Effector memory CD8-positive, alpha-beta T cell (primary cell): ENCODE measurements around the gene S100A1.
A peak's percentile ranks its signal among the peaks of the same experiment; 100 is the strongest.

Experiments used
- ATAC-seq: fragments of 150-1000 bp; cut with Tn5 transposase; replicated peaks from 2 replicates; pipeline ENCODE4 v1.10.0; 2021; ENCODE audit warnings: mild to moderate bottlenecking, moderate library complexity
- DNase-seq, 3 experiments: peaks; one replicate each; pipeline ENCODE4 v3.0.0; 2021
- H3K27ac Mint-ChIP-seq, 2 donors: one replicate each; pipeline ENCODE4 v1.8.0; 2022; ENCODE audit warnings: mild to moderate bottlenecking in 2 of 2, mixed read lengths in 2 of 2, moderate library complexity in 2 of 2
- H3K27me3 Mint-ChIP-seq, 2 donors: one replicate each; pipeline ENCODE4 v1.8.0; 2022; ENCODE audit warnings: mixed read lengths in 2 of 2
- H3K36me3 Mint-ChIP-seq: one replicate; pipeline ENCODE4 v1.8.0; 2022; ENCODE audit warnings: mild to moderate bottlenecking, moderate library complexity, mixed read lengths; ENCODE audit not compliant: insufficient read depth
- H3K4me1 Mint-ChIP-seq, 2 donors: one replicate each; pipeline ENCODE4 v1.8.0; 2022; ENCODE audit warnings: low read depth in 2 of 2, mixed read lengths in 2 of 2
- H3K4me3 Mint-ChIP-seq, 2 donors: one replicate each; pipeline ENCODE4 v1.8.0; 2022; ENCODE audit warnings: mild to moderate bottlenecking in 2 of 2, mixed read lengths in 2 of 2, moderate library complexity in 2 of 2
- H3K9me3 Mint-ChIP-seq, 2 donors: one replicate each; pipeline ENCODE4 v1.8.0; 2022; ENCODE audit warnings: mixed read lengths in 2 of 2

The S100A1 gene

GRCh38 chr1:153613406-153613805, 14.8 kb upstream of the S100A1 start:
- Mint-ChIP-seq H3K27ac (no peak overlapping the region), H3K36me3 (no peaks in the 10 kb centered on the region), H3K9me3 (no peaks in the 10 kb centered on the region), H3K27me3 (no peaks in the 10 kb centered on the region), H3K4me3 (no peak overlapping the region), H3K4me1 (no peaks in the 10 kb centered on the region)
- DNase-seq, result no peak
- no peak for ATAC-seq

- H3K36me3 Mint-ChIP-seq, result no peaks in the 10 kb centered on the region
- H3K9me3 Mint-ChIP-seq, result no peaks in the 10 kb centered on the region
- ATAC-seq (no peak), DNase-seq (no peak)
- no peak overlapping the region for H3K4me3 Mint-ChIP-seq
- H3K4me1 Mint-ChIP-seq, result no peaks in the 10 kb centered on the region
- H3K27me3 Mint-ChIP-seq, result no peaks in the 10 kb centered on the region
- H3K27ac Mint-ChIP-seq, result no peak overlapping the region
Observed at GRCh38 chr1:153614189-153614900, 13.9 kb upstream of the S100A1 start.

- Mint-ChIP-seq H3K27ac (no peak overlapping the region), H3K4me1 (no peaks in the 10 kb centered on the region), H3K4me3 (no peak overlapping the region), H3K36me3 (no peaks in the 10 kb centered on the region), H3K27me3 (no peaks in the 10 kb centered on the region), H3K9me3 (no peaks in the 10 kb centered on the region)
- ATAC-seq, result no peak
- no peak for DNase-seq
Observed at GRCh38 chr1:153614906-153615305, 13.3 kb upstream of the S100A1 start.

- Mint-ChIP-seq H3K27me3 (no peaks in the 10 kb centered on the region), H3K9me3 (no peaks in the 10 kb centered on the region), H3K4me3 (no peak overlapping the region), H3K4me1 (no peaks in the 10 kb centered on the region), H3K36me3 (no peaks in the 10 kb centered on the region), H3K27ac (no peak overlapping the region)
- DNase-seq (no peak), ATAC-seq (no peak)
Observed at GRCh38 chr1:153615406-153615805, 12.8 kb upstream of the S100A1 start.

- ATAC-seq (no peak), DNase-seq (no peak)
- H3K27me3 Mint-ChIP-seq, result no peaks in the 10 kb centered on the region
- H3K36me3 Mint-ChIP-seq, result no peaks in the 10 kb centered on the region
- H3K9me3 Mint-ChIP-seq, result no peaks in the 10 kb centered on the region
- peak within 1 kb of the TSS; percentile 5 to 39 for H3K27ac Mint-ChIP-seq
- H3K4me3 Mint-ChIP-seq, result no peak within 1 kb of the TSS
- H3K4me1 Mint-ChIP-seq, result no peaks in the 10 kb centered on the region
Observed at GRCh38 chr1:153616144-153616916, 11.9 kb upstream of the S100A1 start, which contains the start of gene S100A14. TSS of gene S100A14 (minus strand) at chr1:153616325. CDS start at chr1:153615858, 467 bp downstream.

GRCh38 chr1:153616917-153617311, 11.3 kb upstream of the S100A1 start:
- DNase-seq, result no peak
- H3K9me3 Mint-ChIP-seq, result no peaks in the 10 kb centered on the region
- no peaks in the 10 kb centered on the region for H3K27me3 Mint-ChIP-seq
- H3K4me3 Mint-ChIP-seq, result no peak overlapping the region
- ATAC-seq, result no peak
- H3K36me3 Mint-ChIP-seq, result peaks cover 3% of the 10 kb centered on the region
- H3K4me1 Mint-ChIP-seq, result no peaks in the 10 kb centered on the region
- H3K27ac Mint-ChIP-seq, result peak overlapping the region in 1 of 2 donors; percentile 5

GRCh38 chr1:153617663-153618062, 10.6 kb upstream of the S100A1 start:
- Mint-ChIP-seq H3K4me1 (no peaks in the 10 kb centered on the region), H3K36me3 (peaks cover 3% of the 10 kb centered on the region), H3K27ac (peak overlapping the region in 1 of 2 donors; percentile 5), H3K4me3 (no peak overlapping the region), H3K9me3 (no peaks in the 10 kb centered on the region), H3K27me3 (no peaks in the 10 kb centered on the region)
- peak; percentile 52 to 54 (median 54) for DNase-seq
- ATAC-seq, result peak; percentile 86

GRCh38 chr1:153619171-153619570, 9.1 kb upstream of the S100A1 start:
- no peak for ATAC-seq
- Mint-ChIP-seq H3K9me3 (no peaks in the 10 kb centered on the region), H3K4me1 (no peaks in the 10 kb centered on the region), H3K27ac (no peak overlapping the region), H3K27me3 (no peaks in the 10 kb centered on the region), H3K36me3 (peaks cover 3% of the 10 kb centered on the region), H3K4me3 (no peak overlapping the region)
- no peak for DNase-seq

- H3K4me1 Mint-ChIP-seq, result peaks cover 0 to 3% of the 10 kb centered on the region in 2 donors
- no peak for ATAC-seq
Observed at GRCh38 chr1:153623101-153623500, 5.1 kb upstream of the S100A1 start.

GRCh38 chr1:153624965-153625611, 3.1 kb upstream of the S100A1 start:
- Mint-ChIP-seq H3K27ac (no peak overlapping the region), H3K4me3 (no peak overlapping the region), H3K4me1 (peaks cover 0 to 3% of the 10 kb centered on the region in 2 donors), H3K9me3 (no peaks in the 10 kb centered on the region), H3K27me3 (peaks cover 0 to 12% of the 10 kb centered on the region in 2 donors), H3K36me3 (peaks cover 9% of the 10 kb centered on the region)
- DNase-seq (no peak), ATAC-seq (no peak)

More at GRCh38 chr1:153623101-153623500, 5.1 kb upstream of the S100A1 start:
- DNase-seq, result no peak
- Mint-ChIP-seq H3K27ac (no peak overlapping the region), H3K9me3 (no peaks in the 10 kb centered on the region), H3K27me3 (peaks cover 0 to 12% of the 10 kb centered on the region in 2 donors), H3K36me3 (peaks cover 6% of the 10 kb centered on the region), H3K4me3 (no peak overlapping the region)

GRCh38 chr1:153626477-153626903, 1.7 kb upstream of the S100A1 start:
- H3K36me3 Mint-ChIP-seq, result peaks cover 8% of the 10 kb centered on the region
- peaks cover 0 to 3% of the 10 kb centered on the region in 2 donors for H3K4me1 Mint-ChIP-seq
- H3K9me3 Mint-ChIP-seq, result no peaks in the 10 kb centered on the region
- no peak overlapping the region for H3K27ac Mint-ChIP-seq
- H3K4me3 Mint-ChIP-seq, result no peak overlapping the region
- DNase-seq, result no peak
- peaks cover 0 to 12% of the 10 kb centered on the region in 2 donors for H3K27me3 Mint-ChIP-seq
- ATAC-seq, result no peak

- H3K27ac Mint-ChIP-seq, result peak within 1 kb of the TSS in 1 of 2 donors; percentile 62
- H3K27me3 Mint-ChIP-seq, result peaks cover 0 to 12% of the 10 kb centered on the region in 2 donors
- no peak within 1 kb of the TSS for H3K4me3 Mint-ChIP-seq
- DNase-seq (no peak), ATAC-seq (no peak)
- H3K36me3 Mint-ChIP-seq, result peaks cover 6% of the 10 kb centered on the region
- no peaks in the 10 kb centered on the region for H3K9me3 Mint-ChIP-seq
- peaks cover 0 to 3% of the 10 kb centered on the region in 2 donors for H3K4me1 Mint-ChIP-seq
Observed at GRCh38 chr1:153626904-153627714, 1.1 kb upstream of the S100A1 start, which contains the start of gene S100A13. TSS of gene S100A13 (minus strand) at chr1:153627505. CDS start at chr1:153626472, 1,033 bp downstream.
